HG03439 (cell line): ENCODE measurements around the gene EPN1.
"Not testable (repeated sequence)": the region's sequence is repeated elsewhere in the genome, so short reads cannot be mapped to it uniquely, and the experiment has no call there.

ENCODE experiments used
- ATAC-seq: cut with Tn5 transposase; IDR thresholded peaks from one replicate; pipeline ENCODE4 v1.9.1; 2021; ENCODE audit warnings: mild to moderate bottlenecking, moderate library complexity; ENCODE audit not compliant: unreplicated experiment

Gene EPN1

DNA sequence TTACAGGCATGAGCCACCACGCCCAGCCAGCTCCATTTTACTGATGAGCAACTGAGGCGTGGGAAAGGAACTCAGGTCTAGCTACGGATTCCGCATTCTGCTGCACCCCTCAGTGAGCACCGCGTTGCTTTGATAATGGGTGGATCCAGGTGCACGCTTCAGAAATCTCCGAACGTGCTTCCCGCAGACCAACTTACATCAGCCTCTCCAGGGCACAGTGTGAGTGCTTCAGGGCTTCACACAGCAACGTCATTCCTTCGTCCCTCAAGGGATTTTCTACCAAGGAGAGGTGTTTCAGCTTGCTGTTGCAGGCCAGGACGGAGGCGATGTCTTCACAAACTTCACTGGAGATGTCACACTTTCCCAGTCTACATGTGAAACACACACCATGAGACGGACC lies 41.5 kb downstream of the EPN1 start:
- ATAC-seq, result no peak

DNA sequence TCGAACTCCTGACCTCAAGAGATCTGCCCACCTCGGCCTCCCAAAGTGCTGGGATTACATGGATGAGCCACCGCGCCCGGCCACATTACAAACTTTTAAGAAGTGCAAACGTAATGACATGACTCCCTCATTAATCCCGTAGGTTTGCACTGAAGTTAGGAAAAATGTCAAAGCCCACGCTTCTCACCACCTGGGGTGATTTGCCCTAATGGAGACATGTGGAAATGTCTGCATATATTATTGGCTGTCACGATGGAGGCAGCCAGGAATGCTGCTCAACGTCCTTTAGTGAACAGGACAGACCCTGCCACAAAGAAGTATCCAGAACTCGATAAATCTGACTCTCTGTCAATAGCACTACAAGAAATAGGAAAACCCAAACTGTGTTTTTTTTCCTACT lies 42.2 kb downstream of the EPN1 start:
- ATAC-seq, result no peak

DNA sequence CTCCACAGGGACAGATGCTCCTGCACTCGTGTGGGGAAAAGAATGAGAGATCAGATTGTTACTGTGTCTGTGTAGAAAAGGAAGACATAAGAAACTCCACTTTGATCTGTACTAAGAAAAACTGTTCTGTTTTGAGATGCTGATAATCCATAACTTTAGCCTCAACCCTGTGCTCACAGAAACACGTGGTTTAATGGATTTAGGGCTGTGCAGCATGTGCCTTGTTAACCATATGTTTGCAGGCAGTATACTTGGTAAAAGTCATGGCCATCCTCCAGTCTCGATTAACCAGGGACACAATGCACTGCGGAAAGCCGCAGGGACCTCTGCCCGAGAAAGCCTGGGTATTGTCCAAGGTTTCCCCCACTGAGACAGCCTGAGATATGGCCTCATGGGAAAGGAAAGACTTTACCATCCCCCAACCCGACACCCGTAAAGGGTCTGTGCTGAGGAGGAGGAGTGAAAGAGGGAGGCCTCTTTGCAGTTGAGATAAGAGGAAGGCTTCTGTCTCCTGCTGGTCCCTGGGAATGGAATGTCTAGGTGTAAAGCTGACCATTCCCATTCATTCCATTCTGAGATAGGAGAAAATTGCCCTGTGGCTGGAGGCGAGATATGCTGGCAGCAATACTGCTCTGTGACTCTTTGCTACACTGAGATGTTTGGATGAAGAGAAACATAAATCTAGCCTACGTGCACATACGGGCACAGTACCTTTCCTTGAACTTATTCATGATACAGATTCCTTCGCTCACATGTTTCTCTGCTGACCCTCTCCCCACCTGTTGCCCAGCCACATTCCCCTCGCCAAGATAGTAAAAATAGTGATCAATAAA lies 43.1 kb downstream of the EPN1 start:
- not testable (repeated sequence) for ATAC-seq

DNA sequence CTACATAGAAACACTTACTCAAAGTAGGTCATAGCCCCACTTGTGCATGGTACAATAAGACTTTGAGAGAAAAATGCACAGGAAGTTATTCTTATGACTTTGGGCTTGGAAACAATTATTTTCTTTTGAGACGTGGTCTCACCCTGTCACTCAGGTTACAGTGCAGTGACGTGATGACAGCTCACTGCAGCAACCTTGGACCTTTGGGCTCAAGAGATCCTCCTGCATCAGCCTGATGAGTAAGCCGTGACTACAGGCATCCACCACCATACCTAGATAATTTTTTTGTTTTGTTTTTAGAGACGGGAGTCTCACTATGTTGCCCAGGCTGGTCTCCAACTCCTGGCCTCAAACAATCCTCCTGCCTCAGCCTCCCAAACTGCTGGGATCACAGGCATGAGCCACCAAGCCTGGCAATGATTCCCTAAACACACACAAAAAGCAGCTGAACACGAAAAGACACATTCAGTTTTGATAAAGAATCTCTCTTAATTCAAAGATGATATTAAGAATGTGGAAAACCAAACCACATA lies 45.3 kb downstream of the EPN1 start:
- ATAC-seq, result no peak

DNA sequence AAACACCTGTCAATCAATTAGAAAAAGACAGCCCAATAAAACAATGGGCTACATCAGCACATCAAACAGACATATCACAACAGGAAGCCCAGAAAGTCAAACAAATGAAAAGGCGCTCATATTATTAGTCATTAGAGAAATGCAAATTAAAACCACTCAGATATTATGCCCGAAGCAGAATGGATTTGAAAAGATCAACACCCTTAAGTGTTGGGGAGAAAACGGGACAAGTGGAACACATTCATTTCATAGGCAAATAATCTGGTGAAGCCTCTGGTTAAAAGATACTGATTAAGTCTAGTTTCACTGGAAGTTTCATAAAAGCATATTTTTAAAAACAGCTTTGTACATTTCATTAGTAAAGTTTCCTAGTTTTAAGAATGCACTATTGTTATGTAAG lies 45.8 kb downstream of the EPN1 start:
- no peak for ATAC-seq

DNA sequence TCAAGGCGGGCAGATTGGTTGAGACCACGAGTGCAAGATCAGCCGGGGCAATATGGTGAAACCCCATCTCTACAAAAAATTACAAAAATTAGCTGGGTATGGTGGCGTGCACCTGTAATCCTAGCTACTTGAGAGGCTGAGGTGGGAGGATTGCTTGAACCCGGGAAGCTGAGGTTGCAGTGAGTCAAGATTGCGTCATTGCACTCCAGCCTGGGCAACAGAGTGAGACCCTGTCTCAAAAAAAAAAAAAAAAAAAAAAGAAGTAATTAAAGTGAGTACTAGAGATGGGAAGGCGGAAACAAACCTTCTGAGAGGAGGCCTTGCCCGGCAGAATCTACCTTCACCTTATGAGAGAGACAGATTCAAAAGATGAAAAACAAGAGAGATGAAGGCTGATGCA lies 48.5 kb downstream of the EPN1 start:
- no peak for ATAC-seq

DNA sequence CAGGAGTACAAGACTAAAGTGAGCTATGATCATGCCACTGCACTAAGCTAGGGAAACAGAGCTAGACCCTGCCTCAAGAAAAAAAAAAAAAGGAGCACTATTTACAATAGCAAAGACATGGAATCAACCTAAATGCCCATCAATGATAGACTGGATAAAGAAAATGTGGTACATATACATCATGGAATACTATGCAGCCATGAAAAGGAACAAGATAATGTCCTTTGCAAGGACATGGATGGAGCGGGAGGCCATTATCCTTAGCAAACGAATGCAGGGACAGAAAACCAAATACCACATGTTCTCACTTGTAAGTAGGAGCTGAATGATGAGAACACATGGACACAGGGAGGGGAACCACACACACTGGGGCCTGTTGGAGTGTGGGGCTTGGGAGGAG lies 55.4 kb downstream of the EPN1 start:
- ATAC-seq, result not testable (repeated sequence)

DNA sequence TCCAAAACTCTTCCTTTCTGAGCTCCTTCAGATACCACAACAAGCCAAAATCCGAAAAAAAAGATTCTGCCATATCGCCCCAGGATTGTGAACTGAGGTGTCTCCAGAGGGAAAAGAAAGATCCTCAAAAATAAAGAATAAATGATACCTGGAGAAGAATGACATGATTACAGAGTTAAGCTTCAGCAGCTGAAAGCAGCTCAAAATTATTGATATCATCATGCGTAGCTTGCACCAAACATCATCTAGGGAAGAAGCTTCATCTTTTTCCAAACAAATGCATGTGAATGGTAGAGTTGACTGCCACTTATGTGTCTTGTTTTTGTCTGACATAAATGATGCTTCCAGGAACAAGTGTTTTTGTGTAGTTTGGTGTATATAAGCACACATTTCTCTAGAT lies 63.3 kb downstream of the EPN1 start, which contains the start of gene NLRP9:
Gene NLRP9 (minus strand): TSS at position 101 of the 400 bp plus-strand sequence. CDS start 28 bp downstream, at position 73.
- ATAC-seq, result no peak

DNA sequence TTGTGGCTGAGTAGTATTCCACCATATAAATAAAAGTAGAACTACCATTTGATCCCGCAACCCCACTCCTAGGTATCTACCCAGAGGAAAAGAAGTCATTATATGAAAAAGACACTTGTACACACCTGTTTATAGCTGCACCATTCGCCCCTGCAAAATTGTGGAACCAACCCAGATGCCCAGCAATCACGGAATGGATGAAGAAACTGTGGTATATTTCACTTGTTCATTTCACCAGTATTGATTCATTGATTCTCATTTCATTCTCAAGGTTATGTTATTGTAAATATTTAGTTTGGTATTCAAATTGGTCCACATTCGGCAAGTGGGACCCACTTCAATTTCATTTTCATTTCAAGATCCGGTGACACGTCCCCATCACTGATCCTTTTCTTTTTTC lies 75.7 kb downstream of the EPN1 start:
- no peak for ATAC-seq

DNA sequence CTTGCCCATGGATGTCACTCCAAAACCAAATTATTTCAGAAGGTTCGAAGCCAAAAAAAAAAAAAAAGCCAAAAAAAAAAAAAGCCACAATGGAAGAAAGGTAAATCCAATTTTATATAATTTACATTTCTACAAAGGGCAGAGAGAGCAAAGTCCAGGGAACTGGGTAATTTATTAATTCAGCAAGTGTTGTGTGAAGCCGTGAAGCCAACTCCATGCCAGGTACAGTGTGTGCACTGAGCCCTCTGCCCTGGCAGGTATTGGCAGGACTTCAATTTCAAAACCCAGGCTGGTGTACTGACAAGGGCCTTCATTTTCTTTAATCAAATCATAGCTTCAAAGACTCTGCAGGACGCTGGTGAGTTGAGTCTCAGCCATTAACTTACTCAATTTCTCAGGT lies 78.4 kb downstream of the EPN1 start:
- no peak for ATAC-seq

DNA sequence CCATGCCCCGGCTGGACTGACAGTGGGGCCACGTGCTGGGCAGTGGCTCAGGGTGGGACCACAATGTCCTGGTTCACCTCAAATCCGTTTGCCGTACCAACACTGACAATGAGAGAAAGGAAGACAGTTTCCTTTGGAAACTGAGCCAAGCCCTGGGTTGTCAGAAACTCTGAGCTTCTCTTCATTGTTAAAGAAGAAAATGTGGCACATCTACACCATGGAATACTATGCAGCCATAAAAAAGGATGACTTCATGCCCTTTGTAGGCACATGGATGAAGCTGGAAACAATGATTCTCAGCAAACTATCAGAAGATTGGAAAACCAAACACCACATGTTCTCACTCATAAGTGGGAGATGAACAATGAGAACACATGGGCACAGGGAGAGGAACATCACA lies 81.8 kb downstream of the EPN1 start:
- ATAC-seq, result not testable (repeated sequence)

DNA sequence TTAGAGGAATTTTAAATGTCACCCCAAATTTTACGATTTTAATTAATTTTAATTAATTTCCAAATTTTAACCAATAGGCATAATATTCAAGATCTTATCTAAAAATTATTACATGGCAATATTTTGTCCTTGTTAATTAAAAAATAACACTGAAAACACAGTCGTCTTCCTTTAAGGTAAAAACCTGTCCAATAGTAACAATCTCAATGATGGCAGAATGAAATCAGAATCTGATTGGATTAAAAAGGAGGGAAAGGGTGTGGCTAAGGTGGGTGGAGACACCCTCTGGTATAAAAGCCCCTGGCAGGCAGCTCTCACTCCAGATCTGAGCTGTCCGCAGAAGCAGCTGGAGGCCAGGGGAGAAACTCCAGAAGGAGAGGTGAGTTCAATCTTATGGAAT lies 83.8 kb downstream of the EPN1 start, which contains the start of gene RFPL4A:
Gene RFPL4A (plus strand): TSS at position 301 of the 400 bp plus-strand sequence. CDS start 2,704 bp downstream, outside the sequence.
- ATAC-seq, result not testable (repeated sequence)
